GM12878 (cell line): ENCODE results near the gene SULT2B1. TPM values are rescaled to one million over a fixed set of nuclear protein-coding genes. Genes with fewer than 3 reads are reported as not detected.
A peak's percentile ranks its signal among the peaks of the same experiment; 100 is the strongest.

Experiments used
- ATAC-seq: fragments of 200-7000 bp; cut with Tn5 transposase; 3 replicates; pipeline ENCODE4 v1.9.1; 2020; ENCODE audit warnings: mild to moderate bottlenecking, moderate library complexity
- Bru-seq: library from RNA; stranded (reverse); fragments of 400-500 nt; gene quantifications from one replicate; lab custom pipeline; 2021; lab: Mats Ljungman, UMichigan
- BruChase-seq, 2 experiments: library from RNA; stranded (reverse); fragments of 400-500 nt; gene quantifications; one replicate each; lab custom pipeline; 2021; lab: Mats Ljungman, UMichigan
- BruUV-seq: library from RNA; stranded (reverse); fragments of 400-500 nt; replicated peaks from 2 replicates; lab custom pipeline; 2021; lab: Mats Ljungman, UMichigan
- CTCF ChIA-PET: fragments of 300-600 bp; sonication (Branson Sonifier 250); formaldehyde crosslinking; extraction: SDS; loops from one replicate; lab custom pipeline; 2021; ENCODE audit warnings: inconsistent platforms; lab: Yijun Ruan, JAX
- POLR2A ChIA-PET: fragments of 350-600 bp; formaldehyde crosslinking; extraction: SDS; loops from one replicate; lab custom pipeline; 2021; ENCODE audit warnings: inconsistent platforms; lab: Charles Lee
- RAD21 ChIA-PET: fragments of 300-600 bp; sonication (Branson Sonifier 250); formaldehyde crosslinking; loops from one replicate; lab custom pipeline; 2023; ENCODE audit warnings: antibody characterized with exemption; ENCODE audit not compliant: unreplicated experiment; lab: Charles Lee
- SMC1A ChIA-PET: fragments of 300-600 bp; sonication (Branson Sonifier 250); formaldehyde crosslinking; loops from one replicate; lab custom pipeline; 2023; ENCODE audit not compliant: unreplicated experiment, uncharacterized antibody; lab: Charles Lee
- DNase-seq: peaks from one replicate; pipeline ENCODE4 v3.0.0-alpha.2; 2011; ENCODE audit warnings: low read depth, low spot score
- FAIRE-seq: peaks from 3 replicates; lab custom pipeline; 2011; peaks lifted over from hg19 to GRCh38; lab: Jason Lieb, UNC
- H2AFZ ChIP-seq: 2 replicates; pipeline ENCODE4 v1.6.0; 2011; ENCODE audit warnings: low read depth, low read length, control low read depth; ENCODE audit not compliant: control insufficient read depth
- H3K27ac ChIP-seq: 2 replicates; pipeline ENCODE4 v1.5.1; 2011; ENCODE audit warnings: control low read depth; ENCODE audit not compliant: control insufficient read depth, insufficient read depth
- H3K27me3 ChIP-seq, 2 experiments: replicated peaks in 1 of 2; 2 replicates each; pipeline versions ENCODE4 v1.6.0 to v1.6.1; 2011; ENCODE audit warnings: low read length in 1 of 2; ENCODE audit not compliant: control insufficient read depth in 2 of 2, insufficient read depth in 2 of 2
- H3K36me3 ChIP-seq, 2 experiments: 2 replicates each; pipeline ENCODE4 v1.5.1; 2011; ENCODE audit warnings: low read length in 1 of 2; ENCODE audit not compliant: control insufficient read depth in 2 of 2, insufficient read depth in 2 of 2
- H3K4me1 ChIP-seq: 2 replicates; pipeline ENCODE4 v1.6.1; 2011; ENCODE audit warnings: mild to moderate bottlenecking, low read length, moderate library complexity, mixed read lengths; ENCODE audit not compliant: control insufficient read depth, insufficient read depth
- H3K4me2 ChIP-seq: 2 replicates; pipeline ENCODE4 v1.6.0; 2011; ENCODE audit warnings: control low read depth; ENCODE audit not compliant: control insufficient read depth, insufficient read depth
- H3K4me3 ChIP-seq: fragments of 200-600 bp; sonication (generic); 2 replicates; pipeline ENCODE4 v1.5.1; 2016
- H3K79me2 ChIP-seq: 2 replicates; pipeline ENCODE4 v1.6.0; 2011; ENCODE audit warnings: low read length; ENCODE audit not compliant: control insufficient read depth, insufficient read depth
- H3K9ac ChIP-seq: 2 replicates; pipeline ENCODE4 v1.8.0; 2011; ENCODE audit warnings: low read length, control low read depth, mixed read lengths; ENCODE audit not compliant: control insufficient read depth, insufficient read depth
- H3K9me3 ChIP-seq: replicated peaks from 3 replicates; pipeline ENCODE4 v1.5.1; 2011; ENCODE audit warnings: mild to moderate bottlenecking, low read length; ENCODE audit not compliant: control insufficient read depth, insufficient read depth
- H4K20me1 ChIP-seq: 2 replicates; pipeline ENCODE4 v1.6.0; 2011; ENCODE audit not compliant: control insufficient read depth, insufficient read depth
- CBFB ChIP-seq: IDR thresholded peaks from 2 replicates; pipeline ENCODE4 v1.6.1; 2016; ENCODE audit warnings: antibody characterized with exemption, low read depth
- HCFC1 ChIP-seq: fragments of 150-350 bp; IDR thresholded peaks from 2 replicates; pipeline ENCODE4 v1.6.1; 2014; ENCODE audit warnings: low read length
- MTA2 ChIP-seq: fragments of 450-650 bp; IDR thresholded peaks from 2 replicates; pipeline ENCODE4 v1.6.1; 2016; ENCODE audit warnings: low read depth, mild to moderate bottlenecking, moderate library complexity
- PAX8 ChIP-seq: fragments of 450-650 bp; IDR thresholded peaks from 2 replicates; pipeline ENCODE4 v1.6.1; 2017; ENCODE audit warnings: mild to moderate bottlenecking, moderate library complexity
- RCOR1 ChIP-seq: conservative IDR thresholded peaks from 2 replicates; pipeline ENCODE4 v1.6.1; 2012; ENCODE audit warnings: low read depth, low read length, improper control_type of control experiment
- ZNF24 ChIP-seq: fragments of 450-650 bp; IDR thresholded peaks from 2 replicates; pipeline ENCODE4 v1.6.1; 2017; ENCODE audit warnings: antibody characterized with exemption, mild to moderate bottlenecking
- WGBS: methylation state at CpG from one replicate; pipeline ENCODE4 v1.1.6; 2016; ENCODE audit warnings: low lambda C conversion rate; ENCODE audit not compliant: insufficient replicate concordance, insufficient coverage; ENCODE audit errors: missing lambda C conversion rate; 5-methylcytosine and 5-hydroxymethylcytosine counted together
- in situ Hi-C: fragments of 300-500 bp; cut with MboI; formaldehyde crosslinking; loops from 9 replicates; pipeline ENCODE4 v1.14.3; 2018; ENCODE audit warnings: mixed read lengths
- intact Hi-C: fragments of 100-400 bp; cut with micrococcal nuclease; formaldehyde crosslinking; loops from one replicate; pipeline ENCODE4 v1.14.2; 2022; ENCODE audit not compliant: unreplicated experiment
- long read RNA-seq, 2 experiments: library from polyadenylated mRNA; unstranded; transcript quantifications; one replicate each; pipeline ENCODE4 v2.0.0, GENCODE V29; 2019 to 2020
- polyA minus RNA-seq, 3 experiments: library from RNA; depleted of rRNA, polyadenylated mRNA; stranded (reverse); fragments of >200 nt; gene quantifications; 2 replicates each; pipeline ENCODE4 v1.2.3, GENCODE V29; 2011
- polyA plus RNA-seq, 11 experiments: library from polyadenylated mRNA; depleted of rRNA in 4 of 11; unstranded in 6 of 11; stranded (reverse) in 5 of 11; fragments of >200 nt; fragmentation: Nextera tagmentation in 4 of 11; fragmentation: Illumina TruSeq in 1 of 11; extraction: Ambion mirVana in 4 of 11; extraction: Trizol in 1 of 11; gene quantifications; 1 replicate in 1 of 11; 2 replicates in 10 of 11; pipeline versions ENCODE4 v1.2.1 to v1.2.3, GENCODE V29; 2011 to 2016; ENCODE audit warnings: inconsistent platforms in 2 of 11, missing spikeins in 2 of 11, low read depth in 1 of 11
- total RNA-seq, 4 experiments: library from RNA; depleted of rRNA in 3 of 4; stranded (reverse); fragments of >200 nt in 3 of 4; fragmentation: Illumina TruSeq in 1 of 4; extraction: Trizol in 1 of 4; gene quantifications; 2 replicates each; pipeline versions ENCODE4 v1.2.1 to v1.2.3, GENCODE V29; 2013 to 2021

The SULT2B1 gene
- total RNA-seq (2013; cell fraction: nucleolus; rRNA removed) = not detected in 2 replicates
- total RNA-seq (2014; rRNA removed) = not detected in 2 replicates
- not detected in 2 replicates for total RNA-seq (2014; rRNA removed; fragmentation: Illumina TruSeq; extraction: Trizol)
- total RNA-seq (2021) = 0.16 TPM in 1 of 2 replicates, not detected in the other
- not detected for polyA plus RNA-seq (2011; ENCODE audit: low read depth)
- not detected in 2 replicates for polyA plus RNA-seq (2011; rRNA removed)
- polyA plus RNA-seq (2011; cell fraction: cytosol; rRNA removed) = not detected in 2 replicates
- polyA plus RNA-seq (2011; cell fraction: nucleus; rRNA removed) = not detected in 2 replicates
- 0.11 and 0.22 TPM in 2 replicates for polyA plus RNA-seq (2012)
- not detected in 2 replicates for polyA plus RNA-seq (2014; fragmentation: Illumina TruSeq; extraction: Trizol)
- polyA plus RNA-seq (2014; fragmentation: Nextera tagmentation; extraction: Ambion mirVana) = not detected
- 0.23 TPM in 1 of 2 replicates, not detected in the other for polyA plus RNA-seq (2014; rRNA removed)
- under 1 TPM; 0.11 to 0.14 TPM for polyA plus RNA-seq (2016; fragmentation: Nextera tagmentation; extraction: Ambion mirVana)
- not detected in 2 replicates for polyA minus RNA-seq (2011; rRNA and poly(A)+ RNA removed)
- polyA minus RNA-seq (2011; cell fraction: cytosol; rRNA and poly(A)+ RNA removed) = not detected in 2 replicates
- polyA minus RNA-seq (2011; cell fraction: nucleus; rRNA and poly(A)+ RNA removed) = not detected in 2 replicates
- Bru-seq, nascent RNA = percentile 2 among the genes with signal in this experiment
- percentile 5 among the genes with signal in this experiment for BruChase-seq, experiment 1, labeled RNA remaining after a 6-hour chase
- BruChase-seq, experiment 2, labeled RNA remaining after a 2-hour chase = percentile 5 among the genes with signal in this experiment
- long read RNA-seq, experiment 1 = 0 reads
- long read RNA-seq, experiment 2 = 0 reads

GRCh38 chr19:48551437-48552302, at the start of gene SULT2B1:
SULT2B1 (plus strand) TSS chr19:48552172; CDS start chr19:48552253, 81 bp downstream.
- TF ChIP-seq HCFC1 = no peak
- no peak for TF ChIP-seq PAX8
- TF ChIP-seq CBFB = no peak
- peak; percentile 86 for TF ChIP-seq ZNF24
- TF ChIP-seq MTA2 = no peak
- TF ChIP-seq RCOR1 = no peak
- FAIRE-seq (no peak), DNase-seq (no peak), ATAC-seq (no peak)
- in situ Hi-C loops (loop anchor here (25.0 kb wide), 1 partner anchor 689 kb away; the partner anchor contains the start of gene TPRX2), intact Hi-C loops (no loop called here)
- Histone ChIP-seq H3K4me3 (no peak within 1 kb of the TSS), H3K36me3 (no peaks in the 10 kb centered on the region), H3K4me2 (no peak within 1 kb of the TSS), H3K27me3 (no peaks in the 10 kb centered on the region; a peak in 1 of 4 replicates), H3K9me3 (no peaks in the 10 kb centered on the region), H3K9ac (no peak within 1 kb of the TSS), H3K27ac (no peak within 1 kb of the TSS), H2AFZ (no peak within 1 kb of the TSS), H4K20me1 (no peaks in the 10 kb centered on the region), H3K79me2 (no peaks in the 10 kb centered on the region), H3K4me1 (no peaks in the 10 kb centered on the region)
- ChIA-PET CTCF (interaction anchor here (1.0 kb wide), 1 partner anchor 62 kb away, joined by 3 read pairs; no protein-coding TSS in a partner anchor), POLR2A (interaction anchor here (0.6 kb wide), 1 partner anchor 442 kb away, joined by 3 read pairs; the partner anchor contains the start of gene RUVBL2), SMC1A (no interaction called here), RAD21 (no interaction called here)
- no TSS peak for BruUV-seq
- 39% methylated on average over 32 of the region's 36 CpGs for WGBS
